CD8-positive, alpha-beta memory T cell (primary cell): Measurements from ENCODE around the gene RPGRIP1. TPM values are rescaled to one million over a fixed set of nuclear protein-coding genes. Genes with fewer than 3 reads are reported as not detected.
A peak's percentile ranks its signal among the peaks of the same experiment; 100 is the strongest.
"Not testable (repeated sequence)": the region's sequence is repeated elsewhere in the genome, so short reads cannot be mapped to it uniquely, and the experiment has no call there.

Source experiments
- CTCF ChIA-PET: fragments of 350-600 bp; sonication (Branson Sonifier 250); formaldehyde crosslinking; loops from one replicate; lab custom pipeline; 2021; ENCODE audit warnings: antibody characterized with exemption; lab: Charles Lee
- POLR2A ChIA-PET: fragments of 350-600 bp; sonication (Branson Sonifier 250); formaldehyde crosslinking; loops from one replicate; lab custom pipeline; 2021; ENCODE audit warnings: antibody characterized with exemption; lab: Charles Lee
- DNase-seq, 5 donors: peaks; one replicate each; pipeline versions ENCODE4 v3.0.0 to v3.0.0-alpha.2; 2020 to 2022; ENCODE audit warnings: mixed read lengths in 1 of 5
- H3K27ac ChIP-seq: one replicate; pipeline ENCODE4 v1.7.0; 2013; ENCODE audit warnings: low read depth, mild to moderate bottlenecking, low read length, moderate library complexity
- H3K27me3 ChIP-seq: 2 replicates; pipeline ENCODE4 v1.7.0; 2013; ENCODE audit warnings: low read length, mild to moderate bottlenecking; ENCODE audit not compliant: insufficient read depth, poor library complexity, severe bottlenecking
- H3K36me3 ChIP-seq: 2 replicates; pipeline ENCODE4 v1.7.0; 2013; ENCODE audit warnings: mild to moderate bottlenecking, low read length, moderate library complexity; ENCODE audit not compliant: insufficient read depth
- H3K4me1 ChIP-seq: 2 replicates; pipeline ENCODE4 v1.7.0; 2013; ENCODE audit warnings: mild to moderate bottlenecking, low read length, moderate library complexity; ENCODE audit not compliant: insufficient read depth
- H3K4me3 ChIP-seq: 2 replicates; pipeline ENCODE4 v1.7.0; 2013; ENCODE audit warnings: mild to moderate bottlenecking, low read length
- H3K9me3 ChIP-seq: 2 replicates; pipeline ENCODE4 v1.7.0; 2013; ENCODE audit warnings: mild to moderate bottlenecking, low read length
- H3K27ac Mint-ChIP-seq, 8 donors: one replicate each; pipeline ENCODE4 v1.8.0; 2020 to 2021; ENCODE audit warnings: mixed read lengths in 8 of 8, mild to moderate bottlenecking in 6 of 8, inconsistent platforms in 3 of 8, moderate library complexity in 3 of 8
- H3K27me3 Mint-ChIP-seq, 2 donors: one replicate each; pipeline ENCODE4 v1.8.0; 2020 to 2021; ENCODE audit warnings: mixed read lengths in 2 of 2, mild to moderate bottlenecking in 1 of 2, moderate library complexity in 1 of 2
- H3K36me3 Mint-ChIP-seq, 3 donors: one replicate each; pipeline ENCODE4 v1.8.0; 2020 to 2021; ENCODE audit warnings: mixed read lengths in 3 of 3, inconsistent platforms in 1 of 3, mild to moderate bottlenecking in 1 of 3
- H3K4me1 Mint-ChIP-seq, 3 donors: one replicate each; pipeline ENCODE4 v1.8.0; 2020 to 2021; ENCODE audit warnings: mixed read lengths in 3 of 3, inconsistent platforms in 1 of 3, mild to moderate bottlenecking in 1 of 3
- H3K4me3 Mint-ChIP-seq, 7 donors: one replicate each; pipeline ENCODE4 v1.8.0; 2020 to 2021; ENCODE audit warnings: mixed read lengths in 7 of 7, mild to moderate bottlenecking in 6 of 7, moderate library complexity in 4 of 7, inconsistent platforms in 2 of 7
- H3K9me3 Mint-ChIP-seq, 5 donors: one replicate each; pipeline ENCODE4 v1.8.0; 2020 to 2022; ENCODE audit warnings: mixed read lengths in 5 of 5, mild to moderate bottlenecking in 3 of 5, moderate library complexity in 2 of 5, inconsistent platforms in 1 of 5
- polyA plus RNA-seq: library from polyadenylated mRNA; unstranded; fragments of 300-500 nt; fragmentation: Illumina TruSeq; gene quantifications from one replicate; pipeline ENCODE4 v1.2.3, GENCODE V29; 2021
- total RNA-seq, 2 experiments: library from RNA; stranded (reverse); gene quantifications; one replicate each; pipeline ENCODE4 v1.2.3, GENCODE V29; 2021

Gene RPGRIP1
- total and polyA plus RNA-seq, 3 experiments from 2014 or later = not detected

- peaks cover 32% of the 10 kb centered on the region for H3K36me3 ChIP-seq
- peaks cover 77 to 92% (median 82%) of the 10 kb centered on the region in 3 donors for H3K4me1 Mint-ChIP-seq
- peaks cover 65% of the 10 kb centered on the region for H3K4me1 ChIP-seq
- H3K9me3 Mint-ChIP-seq = no peaks in the 10 kb centered on the region
- no peaks in the 10 kb centered on the region for H3K9me3 ChIP-seq
- ChIA-PET POLR2A (interaction anchor here (0.6 to 1.4 kb wide), 6 partner anchors 10 to 27 kb away, joined by 3 to 10 read pairs (median 6); no protein-coding TSS in a partner anchor), CTCF (interaction anchor here (1.1 to 2.8 kb wide), 4 partner anchors 10 to 24 kb away, joined by 3 to 10 read pairs (median 6); no protein-coding TSS in a partner anchor)
- H3K4me3 ChIP-seq = no peak overlapping the region
- no peak for DNase-seq
- peak overlapping the region; percentile 20 to 84 (median 67) for H3K4me3 Mint-ChIP-seq
- no peaks in the 10 kb centered on the region for H3K27me3 Mint-ChIP-seq
- H3K27me3 ChIP-seq = no peaks in the 10 kb centered on the region
- H3K36me3 Mint-ChIP-seq = peaks cover 12 to 81% (median 26%) of the 10 kb centered on the region in 3 donors
- H3K27ac ChIP-seq = no peak overlapping the region
- H3K27ac Mint-ChIP-seq = peak overlapping the region; percentile 3 to 80 (median 56)
Measured at GRCh38 chr14:21255385-21256101, 24.3 kb upstream of the RPGRIP1 start.

- Histone ChIP-seq H3K36me3 (peaks cover 31% of the 10 kb centered on the region), H3K4me1 (peaks cover 68% of the 10 kb centered on the region)
- ChIA-PET POLR2A (interaction anchor here (0.6 to 1.4 kb wide), 5 partner anchors 9 to 28 kb away, joined by 3 to 10 read pairs (median 4); no protein-coding TSS in a partner anchor), CTCF (interaction anchor here (0.9 to 2.8 kb wide), 6 partner anchors 9 to 41 kb away, joined by 3 to 10 read pairs (median 4); no protein-coding TSS in a partner anchor)
- peaks cover 76 to 90% (median 82%) of the 10 kb centered on the region in 3 donors for H3K4me1 Mint-ChIP-seq
- H3K9me3 ChIP-seq, H3K27me3 Mint-ChIP-seq, H3K9me3 Mint-ChIP-seq, H3K27me3 ChIP-seq, H3K4me3 ChIP-seq, DNase-seq, H3K27ac ChIP-seq: not testable (repeated sequence)
- peak overlapping the region in 7 of 8 donors; percentile 35 to 80 (median 56) for H3K27ac Mint-ChIP-seq
- peaks cover 8 to 78% (median 29%) of the 10 kb centered on the region in 3 donors for H3K36me3 Mint-ChIP-seq
- peak overlapping the region; percentile 53 to 84 (median 67) for H3K4me3 Mint-ChIP-seq
Measured at GRCh38 chr14:21256102-21256447, 23.8 kb upstream of the RPGRIP1 start.

- Histone ChIP-seq H3K9me3 (no peaks in the 10 kb centered on the region), H3K27ac (no peak overlapping the region), H3K4me1 (peaks cover 75% of the 10 kb centered on the region), H3K4me3 (peak overlapping the region; percentile 46), H3K36me3 (peaks cover 32% of the 10 kb centered on the region), H3K27me3 (no peaks in the 10 kb centered on the region)
- Mint-ChIP-seq H3K4me1 (peaks cover 76 to 90% (median 86%) of the 10 kb centered on the region in 3 donors), H3K27ac (peak overlapping the region; percentile 45 to 95 (median 75)), H3K36me3 (peaks cover 4 to 78% (median 30%) of the 10 kb centered on the region in 3 donors), H3K27me3 (no peaks in the 10 kb centered on the region), H3K9me3 (no peaks in the 10 kb centered on the region), H3K4me3 (peak overlapping the region; percentile 60 to 87 (median 73))
- DNase-seq = no peak
- ChIA-PET POLR2A (interaction anchor here (0.5 to 1.2 kb wide), 6 partner anchors 9 to 227 kb away, joined by 3 to 7 read pairs (median 4); no protein-coding TSS in a partner anchor), CTCF (interaction anchor here (0.9 to 2.8 kb wide), 7 partner anchors 8 to 42 kb away, joined by 3 to 10 read pairs (median 5); no protein-coding TSS in a partner anchor)
Measured at GRCh38 chr14:21256539-21257393, 23.1 kb upstream of the RPGRIP1 start.

GRCh38 chr14:21257394-21257909 lies 22.4 kb upstream of the RPGRIP1 start:
- Histone ChIP-seq H3K27ac (no peak overlapping the region), H3K27me3 (no peaks in the 10 kb centered on the region), H3K9me3 (no peaks in the 10 kb centered on the region), H3K4me3 (peak overlapping the region; percentile 46), H3K4me1 (peaks cover 75% of the 10 kb centered on the region), H3K36me3 (peaks cover 39% of the 10 kb centered on the region)
- Mint-ChIP-seq H3K27ac (peak overlapping the region; percentile 45 to 93 (median 75)), H3K9me3 (no peaks in the 10 kb centered on the region), H3K4me3 (peak overlapping the region; percentile 60 to 87 (median 73)), H3K27me3 (no peaks in the 10 kb centered on the region), H3K36me3 (peaks cover 2 to 79% (median 35%) of the 10 kb centered on the region in 3 donors), H3K4me1 (peaks cover 77 to 90% (median 86%) of the 10 kb centered on the region in 3 donors)
- no peak for DNase-seq
- POLR2A ChIA-PET = interaction anchor here (0.5 to 1.0 kb wide), 4 partner anchors 11 to 61 kb away, joined by 3 to 7 read pairs (median 5); no protein-coding TSS in a partner anchor
- CTCF ChIA-PET = interaction anchor here (1.1 to 2.0 kb wide), 3 partner anchors 8 to 12 kb away, joined by 4 to 6 read pairs (median 5); no protein-coding TSS in a partner anchor

- Histone ChIP-seq H3K4me1 (peaks cover 74% of the 10 kb centered on the region), H3K36me3 (peaks cover 42% of the 10 kb centered on the region), H3K4me3 (no peak overlapping the region), H3K27ac (no peak overlapping the region), H3K9me3 (no peaks in the 10 kb centered on the region), H3K27me3 (no peaks in the 10 kb centered on the region)
- CTCF ChIA-PET = interaction anchor here (1.1 to 2.0 kb wide), 3 partner anchors 7 to 13 kb away, joined by 4 to 6 read pairs (median 5); no protein-coding TSS in a partner anchor
- Mint-ChIP-seq H3K27ac (peak overlapping the region; percentile 23 to 86 (median 74)), H3K4me3 (peak overlapping the region; percentile 35 to 87 (median 73)), H3K4me1 (peaks cover 83 to 94% (median 89%) of the 10 kb centered on the region in 3 donors), H3K36me3 (peaks cover 4 to 84% (median 35%) of the 10 kb centered on the region in 3 donors), H3K9me3 (no peaks in the 10 kb centered on the region), H3K27me3 (no peaks in the 10 kb centered on the region)
- DNase-seq = no peak
- POLR2A ChIA-PET = interaction anchor here (0.7 kb wide), 1 partner anchor 38 kb away, joined by 6 read pairs; no protein-coding TSS in a partner anchor
Measured at GRCh38 chr14:21258005-21258888, 21.6 kb upstream of the RPGRIP1 start.

GRCh38 chr14:21258889-21259787 lies 20.7 kb upstream of the RPGRIP1 start:
- H3K36me3 ChIP-seq = peaks cover 50% of the 10 kb centered on the region
- no peak overlapping the region for H3K27ac ChIP-seq
- POLR2A ChIA-PET = interaction anchor here (0.6 to 0.7 kb wide), 2 partner anchors 171 to 189 kb away, joined by 5 read pairs; partner anchors contain the start of gene ARHGEF40
- Mint-ChIP-seq H3K27me3 (no peaks in the 10 kb centered on the region), H3K4me1 (peaks cover 84 to 94% (median 89%) of the 10 kb centered on the region in 3 donors), H3K36me3 (peaks cover 4 to 85% (median 41%) of the 10 kb centered on the region in 3 donors), H3K9me3 (no peaks in the 10 kb centered on the region), H3K27ac (peak overlapping the region; percentile 16 to 86 (median 63)), H3K4me3 (peak overlapping the region; percentile 26 to 87 (median 53))
- CTCF ChIA-PET = no interaction called here
- no peaks in the 10 kb centered on the region for H3K27me3 ChIP-seq
- H3K4me1 ChIP-seq = peaks cover 83% of the 10 kb centered on the region
- H3K9me3 ChIP-seq = no peaks in the 10 kb centered on the region
- H3K4me3 ChIP-seq = no peak overlapping the region
- DNase-seq = no peak
